HG02943 (cell line): ENCODE measurements around the gene OMA1.
"Not testable (repeated sequence)": the region's sequence is repeated elsewhere in the genome, so short reads cannot be mapped to it uniquely, and the experiment has no call there.

Experiments used
- ATAC-seq: cut with Tn5 transposase; IDR thresholded peaks from one replicate; pipeline ENCODE4 v1.9.1; 2021; ENCODE audit warnings: mild to moderate bottlenecking, low read depth, moderate library complexity; ENCODE audit not compliant: unreplicated experiment

OMA1 gene

DNA sequence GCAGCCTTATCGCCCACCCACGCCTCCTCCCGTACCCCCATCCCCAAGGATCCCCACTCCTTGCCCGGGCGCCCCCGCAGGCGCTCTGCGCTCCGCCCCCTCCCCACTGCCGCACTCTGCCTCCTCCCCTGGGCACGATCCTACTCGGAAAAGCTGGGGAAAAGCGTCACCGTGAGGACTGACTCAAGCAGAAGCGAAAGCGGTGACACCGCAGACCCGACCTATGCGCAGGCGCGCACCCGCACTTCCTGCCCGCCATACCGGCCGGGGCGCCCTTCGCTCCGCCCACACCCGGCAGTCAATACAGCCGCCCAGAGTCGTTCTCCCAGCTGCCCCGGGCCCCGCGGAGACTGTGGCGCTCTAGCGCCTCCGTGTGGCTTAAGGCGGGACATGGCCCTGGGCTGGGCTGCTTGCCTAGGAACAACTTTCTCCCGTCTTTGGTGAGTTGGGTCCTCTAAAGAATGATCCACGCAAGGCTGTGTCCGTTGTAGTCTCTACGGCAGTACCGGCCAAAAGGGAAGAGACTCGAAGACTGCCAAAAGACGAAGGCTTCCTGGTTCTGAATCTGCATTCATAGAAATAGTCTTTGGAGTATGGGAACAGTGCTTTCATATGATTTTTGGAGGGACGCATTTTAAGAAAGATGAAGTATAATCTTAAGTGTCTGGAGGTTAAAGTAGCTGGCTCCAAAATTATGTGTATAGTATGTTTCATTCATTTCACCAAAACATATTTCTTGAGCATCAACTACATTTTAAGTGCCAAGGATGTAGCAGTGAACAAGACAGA lies at the start of gene OMA1:
TSS of gene OMA1 (minus strand) at position 207 of the 789 bp plus-strand sequence. CDS start 7,432 bp downstream, outside the sequence.
- peak; percentile 96 for ATAC-seq

DNA sequence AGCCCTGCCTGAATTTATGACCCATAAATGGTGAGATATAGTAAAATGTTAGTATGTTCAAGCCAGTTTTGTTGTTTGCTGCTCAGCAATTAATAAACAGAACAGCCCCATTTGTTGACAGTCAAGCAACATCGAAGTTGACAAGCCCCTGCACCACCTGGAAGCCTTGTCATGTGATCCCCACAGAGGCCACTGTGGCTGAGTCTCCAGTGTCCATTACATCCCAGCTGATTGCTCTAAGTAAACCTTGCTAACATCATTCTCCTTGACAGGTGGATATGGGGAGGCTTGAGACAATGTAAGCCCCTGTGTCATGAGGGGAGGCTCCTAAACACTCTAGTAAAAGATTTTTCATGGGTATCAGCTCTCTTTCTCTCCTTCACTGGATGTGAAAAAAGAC lies 48.0 kb upstream of the OMA1 start:
- no peak for ATAC-seq

DNA sequence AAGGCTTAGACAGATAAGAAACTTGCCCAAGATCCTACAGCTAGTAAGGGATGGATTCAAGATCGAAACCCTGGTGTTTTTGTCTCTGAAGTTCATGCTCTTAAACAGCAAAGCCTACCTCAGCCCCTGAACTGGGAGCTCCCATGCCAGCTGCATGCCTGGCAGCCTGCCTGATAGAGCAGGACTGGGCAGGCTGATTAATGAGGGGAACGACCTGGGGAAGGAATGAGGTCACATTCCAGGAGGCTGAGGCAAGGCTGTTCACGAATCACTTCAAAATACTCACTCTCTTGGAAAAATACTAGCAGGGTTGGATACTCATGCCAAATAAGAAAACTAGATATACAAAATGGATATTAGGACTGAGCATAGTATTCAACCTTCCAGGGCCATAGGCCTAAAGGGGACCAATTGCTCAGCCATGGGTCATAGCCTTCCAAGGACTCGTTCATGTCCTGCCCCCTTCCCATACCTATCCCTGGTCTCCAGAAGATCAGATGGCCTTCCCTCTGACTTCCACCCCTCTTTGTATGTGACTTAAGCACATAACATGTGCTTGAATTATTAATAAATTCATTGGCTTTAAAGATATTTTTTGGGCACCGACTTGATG lies 46.1 kb upstream of the OMA1 start:
- no peak for ATAC-seq

GRCh38 chr1:58591806-58592205 lies 45.3 kb upstream of the OMA1 start:
- ATAC-seq, result no peak

DNA sequence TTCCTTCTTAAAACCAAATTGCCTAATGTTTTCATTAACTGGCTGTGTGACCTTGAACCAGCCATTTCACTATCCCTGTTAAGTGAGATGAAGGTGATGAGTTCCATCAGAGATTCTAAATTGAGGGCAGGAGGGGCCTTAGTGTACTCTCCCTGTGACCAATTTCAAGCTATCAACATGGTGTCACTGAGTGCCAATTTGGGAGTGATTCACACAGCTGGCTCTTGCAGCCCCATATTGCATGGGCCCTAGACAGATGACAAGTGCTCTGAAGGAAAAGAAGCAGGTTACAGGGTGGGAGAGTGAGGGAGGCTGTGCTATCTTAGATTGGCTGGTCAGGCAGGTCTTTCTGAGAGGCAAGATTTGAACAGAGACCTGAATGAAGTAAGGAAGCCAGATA lies 43.5 kb upstream of the OMA1 start:
- ATAC-seq, result no peak

DNA sequence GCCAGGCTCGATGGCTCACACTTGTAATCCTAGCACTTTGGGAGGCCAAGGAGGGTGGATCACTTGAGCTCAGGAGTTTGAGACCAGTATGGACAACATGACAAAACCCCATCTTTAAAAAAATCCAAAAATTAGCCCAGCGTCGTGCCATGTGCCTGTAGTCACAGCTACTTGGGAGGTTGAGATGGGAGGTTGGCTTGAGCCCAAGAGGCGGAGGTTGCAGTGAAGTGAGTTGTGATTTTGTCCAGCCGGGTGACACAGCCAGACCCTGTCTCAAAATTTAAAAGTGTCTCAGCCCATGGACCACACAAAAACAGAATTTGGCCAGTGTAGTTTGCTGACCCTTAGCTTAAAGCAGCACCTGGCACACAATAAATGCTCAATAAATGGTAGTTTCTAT lies 41.9 kb upstream of the OMA1 start:
- no peak for ATAC-seq

GRCh38 chr1:58587667-58588066 lies 41.1 kb upstream of the OMA1 start:
- no peak for ATAC-seq

DNA sequence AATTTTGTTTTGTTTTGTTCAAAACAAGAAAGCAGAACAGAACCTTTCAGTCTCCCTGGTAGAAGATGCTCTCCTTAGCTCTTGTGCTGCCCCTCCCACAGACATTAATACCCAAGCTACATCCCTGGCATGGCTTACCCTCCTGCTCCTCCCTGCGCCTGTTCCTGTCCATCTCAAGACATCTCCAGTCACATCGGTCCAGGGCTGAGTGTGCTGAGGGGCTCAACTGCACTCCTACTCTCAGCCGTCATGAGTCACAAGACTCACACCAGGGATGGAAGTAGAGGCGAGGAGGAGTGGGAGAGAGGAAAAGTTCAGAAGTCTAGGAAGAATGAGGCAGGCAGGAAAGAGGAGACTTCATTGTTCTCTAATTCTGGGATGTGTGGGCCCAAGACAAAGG lies 39.7 kb upstream of the OMA1 start:
- no peak for ATAC-seq

GRCh38 chr1:58585581-58586151 lies 39.1 kb upstream of the OMA1 start:
- no peak for ATAC-seq

- no peak for ATAC-seq
Observed at GRCh38 chr1:58585166-58585565, 38.6 kb upstream of the OMA1 start.

- ATAC-seq, result no peak
Observed at GRCh38 chr1:58584082-58584895, 37.8 kb upstream of the OMA1 start.

DNA sequence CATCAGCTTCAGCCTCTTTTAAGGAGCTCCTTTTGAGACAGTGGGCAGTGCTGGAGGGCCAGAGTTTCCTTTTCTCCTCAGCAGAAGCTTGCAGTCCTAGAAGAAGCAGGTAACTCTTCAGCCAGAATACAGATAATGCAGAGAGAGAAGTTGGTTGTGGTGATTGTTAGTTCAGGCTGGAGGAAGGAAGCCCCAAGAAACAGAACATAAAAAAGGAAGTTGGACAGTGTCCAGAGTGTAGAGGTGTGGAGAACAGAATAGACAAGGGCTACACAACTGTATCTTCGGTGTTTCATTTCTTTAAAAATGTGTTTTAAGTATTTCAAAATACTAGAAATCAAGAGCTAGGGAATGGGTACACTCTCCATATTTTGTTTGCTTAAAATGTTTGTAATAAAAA lies 37.0 kb upstream of the OMA1 start:
- ATAC-seq, result no peak

- ATAC-seq, result not testable (repeated sequence)
Observed at GRCh38 chr1:58582143-58582542, 35.6 kb upstream of the OMA1 start.

- no peak for ATAC-seq
Observed at GRCh38 chr1:58581641-58582040, 35.1 kb upstream of the OMA1 start.

- ATAC-seq, result no peak
Observed at GRCh38 chr1:58580186-58580585, 33.7 kb upstream of the OMA1 start.

- no peak for ATAC-seq
Observed at GRCh38 chr1:58577654-58578030, 31.1 kb upstream of the OMA1 start.

DNA sequence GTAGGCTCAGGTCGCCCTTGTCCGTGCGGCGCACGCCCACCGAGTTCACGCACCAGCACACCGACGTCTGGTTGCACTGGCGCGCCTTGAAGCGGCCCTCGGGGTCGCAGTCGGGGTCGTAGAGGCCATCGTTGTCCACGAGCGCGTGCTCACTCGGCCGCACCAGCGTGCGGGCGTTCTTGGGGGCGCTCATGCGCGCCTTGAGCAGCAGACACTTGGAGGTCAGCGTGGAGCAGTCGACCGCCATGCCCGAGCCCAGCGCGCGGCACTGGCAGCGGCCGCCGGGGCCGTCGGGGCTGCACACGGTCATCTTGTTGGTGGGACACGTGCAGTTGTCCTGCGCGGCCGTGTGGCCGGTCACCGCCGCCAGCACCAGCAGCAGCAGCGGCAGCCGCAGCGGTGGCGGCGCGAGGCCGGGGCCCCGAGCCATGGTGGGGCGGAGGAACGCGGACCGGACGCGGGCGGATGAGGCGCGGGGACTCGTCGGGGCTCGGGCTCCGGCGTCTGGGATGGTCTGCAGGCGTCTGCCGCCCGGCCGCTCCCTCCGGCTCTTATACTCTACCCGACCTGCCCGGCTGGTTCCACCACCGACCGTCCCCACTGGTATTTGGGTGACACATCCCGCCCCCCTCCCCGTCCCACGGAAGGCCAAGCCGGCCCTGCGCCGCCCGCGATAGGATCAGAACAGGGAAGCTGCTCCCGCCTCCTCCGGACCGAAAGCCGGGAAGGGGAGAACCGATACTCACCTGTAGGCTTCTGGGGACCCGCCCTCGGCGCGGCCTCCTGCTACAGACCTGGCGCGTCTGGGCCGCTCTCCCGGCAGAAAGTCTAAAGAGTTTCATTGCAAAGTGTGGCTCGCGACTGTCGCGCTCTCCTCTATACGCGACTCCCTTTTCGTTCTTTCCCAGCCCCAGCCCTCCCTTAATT lies 30.5 kb upstream of the OMA1 start, which contains the start of gene TACSTD2:
TSS of gene TACSTD2 (minus strand) at position 526 of the 927 bp plus-strand sequence. CDS start at position 430, 96 bp downstream.
- ATAC-seq, result no peak

GRCh38 chr1:58576325-58576726 lies 29.8 kb upstream of the OMA1 start:
- ATAC-seq, result no peak

GRCh38 chr1:58575551-58576324 lies 29.2 kb upstream of the OMA1 start:
- ATAC-seq, result no peak
